GM18907 (cell line): ENCODE results near the gene LEKR1.
A peak's percentile ranks its signal among the peaks of the same experiment; 100 is the strongest.
"Not testable (repeated sequence)": the region's sequence is repeated elsewhere in the genome, so short reads cannot be mapped to it uniquely, and the experiment has no call there.

Experiments used
- ATAC-seq: cut with Tn5 transposase; IDR thresholded peaks from one replicate; pipeline ENCODE4 v1.9.1; 2021; ENCODE audit warnings: mild to moderate bottlenecking, moderate library complexity; ENCODE audit not compliant: unreplicated experiment

Gene LEKR1

GRCh38 chr3:156826144-156826895 is at the start of gene LEKR1:
Gene LEKR1, plus strand, starts transcription at chr3:156826353. Its CDS starts 2,977 bp downstream, at chr3:156829330.
- ATAC-seq = peak; percentile 93

GRCh38 chr3:156776871-156777270 is 49.3 kb upstream of the LEKR1 start:
- ATAC-seq = no peak

GRCh38 chr3:156781310-156782230 is 44.6 kb upstream of the LEKR1 start:
- ATAC-seq = no peak

DNA sequence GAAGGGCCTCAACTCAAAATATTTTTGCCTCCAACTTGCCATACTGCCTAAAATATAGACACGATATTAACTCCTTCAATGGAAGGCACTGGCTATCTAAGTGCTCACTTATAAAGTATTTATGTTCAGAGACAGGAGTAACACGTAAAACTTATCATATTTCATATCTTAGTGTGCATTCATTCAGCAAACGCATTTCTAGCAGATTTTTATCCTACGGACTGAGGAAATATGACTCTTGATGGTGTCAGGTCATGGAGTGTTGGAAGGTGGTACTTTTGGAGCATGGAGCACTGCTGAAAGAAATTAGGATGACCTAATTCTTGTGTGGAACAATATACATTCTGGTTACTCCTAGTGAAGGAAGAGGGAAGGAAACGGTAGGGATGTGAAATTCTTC is 43.8 kb upstream of the LEKR1 start:
- ATAC-seq = no peak

DNA sequence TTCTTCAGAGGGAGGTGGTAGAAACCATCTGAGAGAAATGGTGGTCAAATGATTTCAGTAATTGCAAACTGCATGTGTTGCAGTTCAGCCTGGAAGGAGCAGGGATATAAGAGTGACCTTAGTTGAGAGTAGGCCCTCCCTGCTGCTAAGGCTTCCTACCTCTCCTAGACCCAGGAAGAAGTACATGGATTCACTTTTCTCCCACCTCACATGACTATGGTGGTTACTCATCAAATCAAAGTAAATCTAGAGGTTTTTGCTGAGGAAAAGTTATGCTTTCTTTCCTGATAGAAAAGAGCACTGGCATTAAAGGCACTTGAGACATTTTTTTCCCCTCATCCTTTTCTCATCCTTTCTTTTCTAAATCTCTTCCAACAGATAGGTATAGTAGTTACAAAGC is 43.2 kb upstream of the LEKR1 start:
- no peak for ATAC-seq

GRCh38 chr3:156787001-156787400 is 39.2 kb upstream of the LEKR1 start:
- ATAC-seq = no peak

DNA sequence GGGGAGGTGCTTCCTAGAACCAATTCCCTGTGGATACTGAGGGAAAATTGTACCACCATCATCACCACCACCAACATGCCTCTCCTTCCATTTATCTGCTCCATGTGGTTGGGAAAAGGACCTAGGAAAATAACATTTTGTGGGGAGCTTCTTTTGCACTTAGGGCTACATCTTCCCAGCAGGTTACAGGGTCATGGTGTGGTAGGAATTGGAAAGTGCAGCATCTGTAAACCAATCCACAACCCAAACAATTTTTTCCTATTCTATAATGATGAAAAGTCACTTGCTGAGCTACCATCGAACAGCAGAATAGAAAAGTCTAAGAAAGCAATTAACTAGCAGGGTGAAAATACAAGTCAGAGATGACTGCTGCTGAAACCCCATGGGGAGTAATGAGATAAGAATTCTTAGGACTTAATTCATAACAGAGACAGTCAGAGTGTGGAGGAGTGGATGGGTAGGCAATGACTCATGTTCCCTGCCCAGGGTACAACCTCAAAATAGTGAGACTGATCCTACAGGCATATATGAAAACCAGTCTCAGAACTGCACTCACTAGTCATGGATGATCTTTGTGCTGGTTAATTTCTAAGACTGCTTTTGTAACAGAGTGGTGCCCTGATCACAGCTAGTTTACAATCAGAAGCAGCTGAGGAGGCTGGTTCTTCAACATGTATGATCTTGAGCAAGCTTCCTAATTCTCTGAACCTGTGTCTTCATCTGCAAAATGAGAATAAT is 38.1 kb upstream of the LEKR1 start:
- peak; percentile 75 for ATAC-seq

GRCh38 chr3:156788846-156789245 is 37.3 kb upstream of the LEKR1 start:
- ATAC-seq = no peak

DNA sequence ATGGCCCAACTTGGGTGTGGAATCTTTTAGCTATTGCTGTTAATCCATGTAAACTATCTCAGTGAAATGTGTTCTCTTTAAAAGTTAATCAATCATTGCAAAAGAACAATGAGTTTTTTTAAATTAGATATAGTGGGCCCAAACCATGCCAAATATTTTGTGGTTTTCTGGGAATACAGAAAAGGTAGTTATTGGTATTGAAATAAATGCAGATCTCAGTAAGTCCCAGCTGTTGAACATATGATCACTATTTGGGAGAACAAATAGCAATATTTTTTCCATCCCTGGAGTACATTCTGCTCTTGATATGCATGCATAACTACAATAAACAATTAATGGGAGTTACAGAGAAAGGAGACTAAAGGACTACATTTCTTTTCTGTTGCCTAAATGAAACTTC is 36.0 kb upstream of the LEKR1 start:
- no peak for ATAC-seq

DNA sequence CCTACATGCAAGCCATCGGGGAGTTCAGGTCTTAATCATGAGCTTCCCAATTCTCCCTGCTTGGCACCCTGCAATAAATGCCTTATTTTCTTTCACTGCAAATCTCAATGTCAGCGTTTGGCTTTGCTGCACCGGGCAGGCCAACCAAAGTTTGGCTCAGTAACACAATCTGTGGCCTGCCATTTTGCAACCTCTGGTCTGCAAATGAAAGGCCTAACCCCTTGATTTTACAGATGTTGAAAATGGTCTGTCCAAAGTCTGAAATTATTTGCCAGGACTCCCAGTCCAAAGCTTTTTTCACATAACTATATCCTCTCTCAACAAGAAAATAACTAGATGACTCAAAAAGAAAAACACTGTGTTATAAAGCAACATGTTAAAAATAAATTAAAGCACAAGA is 34.0 kb upstream of the LEKR1 start:
- ATAC-seq = no peak

GRCh38 chr3:156792536-156792935 is 33.6 kb upstream of the LEKR1 start:
- no peak for ATAC-seq

DNA sequence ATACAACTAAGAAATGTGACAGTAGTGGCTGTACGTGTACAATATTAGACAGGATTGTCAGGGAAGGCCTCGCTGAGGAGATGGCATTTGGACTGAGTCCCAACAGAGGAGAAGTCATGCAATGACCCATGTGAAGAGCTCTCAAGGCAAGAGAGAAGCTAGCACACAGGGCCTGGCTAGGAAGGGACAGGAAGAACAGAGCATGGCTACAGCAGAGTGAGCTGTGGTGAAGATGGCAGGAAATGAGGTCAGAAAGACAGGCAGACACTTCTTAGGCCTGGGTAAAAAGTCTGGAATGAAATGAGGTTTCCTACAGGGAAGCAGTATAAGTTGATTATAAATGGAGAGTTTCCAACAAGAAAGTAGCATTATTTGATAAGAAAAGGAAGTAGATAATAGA is 33.2 kb upstream of the LEKR1 start:
- ATAC-seq = peak; percentile 69

GRCh38 chr3:156793400-156793799 is 32.8 kb upstream of the LEKR1 start:
- no peak for ATAC-seq

GRCh38 chr3:156793851-156794250 is 32.3 kb upstream of the LEKR1 start:
- no peak for ATAC-seq

DNA sequence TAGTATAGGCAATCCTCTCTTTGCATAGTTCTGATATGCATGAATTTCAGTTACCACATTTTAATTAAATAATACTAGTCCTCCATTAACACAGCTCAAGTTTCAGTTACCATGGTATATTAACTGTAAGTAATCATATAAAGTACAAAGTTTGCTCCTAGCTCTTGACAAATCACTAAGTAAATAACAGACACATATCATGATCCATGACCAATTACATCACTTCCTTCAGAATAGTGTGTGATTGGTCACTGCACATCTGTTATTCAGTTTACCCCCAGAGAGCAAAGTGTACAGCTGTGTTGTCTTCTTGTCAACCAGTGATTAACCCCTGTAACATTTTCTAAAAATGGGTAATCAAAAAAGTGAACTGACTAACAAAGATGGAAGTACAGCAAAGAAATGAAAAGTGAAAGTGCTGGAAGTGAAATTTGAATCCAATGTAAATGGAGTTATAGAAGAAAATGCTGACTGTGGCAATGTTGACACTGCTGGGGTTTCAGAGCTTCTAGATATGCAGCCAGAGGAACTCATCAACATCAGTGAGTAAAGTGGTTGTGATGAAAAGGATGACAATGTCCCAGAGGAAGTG is 30.2 kb upstream of the LEKR1 start:
- no peak for ATAC-seq

GRCh38 chr3:156797368-156797767 is 28.8 kb upstream of the LEKR1 start:
- no peak for ATAC-seq

GRCh38 chr3:156800287-156800686 is 25.9 kb upstream of the LEKR1 start:
- ATAC-seq = not testable (repeated sequence)

GRCh38 chr3:156801746-156802145 is 24.4 kb upstream of the LEKR1 start:
- ATAC-seq = no peak

GRCh38 chr3:156802821-156803606 is 23.1 kb upstream of the LEKR1 start:
- ATAC-seq = no peak
